Mesenteric fat pad (tissue), 1 donor: ENCODE data around the gene SARDH. TPM values are rescaled to one million over a fixed set of nuclear protein-coding genes. Genes with fewer than 3 reads are reported as not detected.

Experiments used
- total RNA-seq: library from RNA; stranded (reverse); fragmentation: NEBNext Ultra II Directional; extraction: Animal tissue kit (Norgen Biotek cat#: 25700); gene quantifications from one replicate; pipeline ENCODE4 v1.2.1, GENCODE V29; 2021
- donor health status: DM: yes; HTN: yes; CAD: no.

SARDH gene
- total RNA-seq, 1 donor from 2014 or later, result 0.87 TPM

Other genes with a start within 250 kb of the SARDH start
- not detected for gene MYMK, start 213.4 kb downstream of the SARDH start, total RNA-seq
- 2.5 TPM for gene ADAMTSL2, start 203.6 kb downstream of the SARDH start, total RNA-seq
- gene FAM163B, start 129.0 kb downstream of the SARDH start, total RNA-seq, result not detected
- not detected for gene DBH, start 102.0 kb downstream of the SARDH start, total RNA-seq